Astrocyte (in vitro differentiated cells and primary cell): Measurements from ENCODE around the gene MAX.

Experiments used
- CTCF ChIP-seq: IDR thresholded peaks from 2 replicates; pipeline ENCODE4 v1.5.1; 2011; ENCODE audit warnings: low read depth, mild to moderate bottlenecking, inconsistent platforms, low read length, moderate library complexity; ENCODE audit not compliant: insufficient read depth
- EZH2 ChIP-seq: IDR thresholded peaks from 2 replicates; pipeline ENCODE4 v1.6.1; 2012; ENCODE audit warnings: mild to moderate bottlenecking, low read length, inconsistent platforms; ENCODE audit not compliant: insufficient read depth

- no peak for TF ChIP-seq CTCF
- no peak for TF ChIP-seq EZH2
These were observed 58.3 kb downstream of the MAX start for GRCh38 chr14:65043893-65044595.
